ENCODE measurements around the gene NDUFS7.

- TF ChIP-seq CTCF (IDR thresholded peaks at IDR 0.05; ENCODE audit: low read depth, low read length) (no peak), POLR2A (IDR thresholded peaks at IDR 0.05; ENCODE audit: extremely low read depth, insufficient read length) (no peak), MAX (IDR thresholded peaks at IDR 0.05; ENCODE audit: low read depth, low read length) (no peak)
Measured at GRCh38 chr19:1366296-1366695, 17.4 kb upstream of the NDUFS7 start.

All from NB4 (cell line).